Hippocampal formation (tissue), 2 donors: ENCODE results near the gene NT5E.
"Not testable (repeated sequence)": the region's sequence is repeated elsewhere in the genome, so short reads cannot be mapped to it uniquely, and the experiment has no call there.

Experiments used
- DNase-seq, 2 donors: peaks; one replicate each; lab custom pipeline; 2025; lab: John Stamatoyannopoulos, UW

Gene NT5E

DNA sequence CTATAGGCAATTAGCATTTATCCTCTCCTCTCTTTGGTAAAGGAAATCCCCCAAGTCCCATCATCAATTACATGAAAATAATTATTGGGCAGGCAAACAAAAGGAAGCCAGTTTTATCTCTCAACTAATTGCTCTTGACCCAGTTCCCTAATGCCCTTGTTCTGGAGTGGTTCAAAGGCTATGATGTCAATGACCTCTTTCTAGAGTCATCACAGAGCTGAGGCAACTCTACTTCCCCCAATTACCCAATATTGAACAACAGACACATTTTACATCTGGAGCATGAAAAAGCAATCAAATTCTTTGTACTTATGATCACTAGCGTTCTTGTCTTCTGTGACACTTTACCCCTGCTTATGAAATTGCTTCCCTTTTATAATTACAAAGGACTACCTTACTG, 43.5 kb downstream of the NT5E start:
- DNase-seq, result no peak

DNA sequence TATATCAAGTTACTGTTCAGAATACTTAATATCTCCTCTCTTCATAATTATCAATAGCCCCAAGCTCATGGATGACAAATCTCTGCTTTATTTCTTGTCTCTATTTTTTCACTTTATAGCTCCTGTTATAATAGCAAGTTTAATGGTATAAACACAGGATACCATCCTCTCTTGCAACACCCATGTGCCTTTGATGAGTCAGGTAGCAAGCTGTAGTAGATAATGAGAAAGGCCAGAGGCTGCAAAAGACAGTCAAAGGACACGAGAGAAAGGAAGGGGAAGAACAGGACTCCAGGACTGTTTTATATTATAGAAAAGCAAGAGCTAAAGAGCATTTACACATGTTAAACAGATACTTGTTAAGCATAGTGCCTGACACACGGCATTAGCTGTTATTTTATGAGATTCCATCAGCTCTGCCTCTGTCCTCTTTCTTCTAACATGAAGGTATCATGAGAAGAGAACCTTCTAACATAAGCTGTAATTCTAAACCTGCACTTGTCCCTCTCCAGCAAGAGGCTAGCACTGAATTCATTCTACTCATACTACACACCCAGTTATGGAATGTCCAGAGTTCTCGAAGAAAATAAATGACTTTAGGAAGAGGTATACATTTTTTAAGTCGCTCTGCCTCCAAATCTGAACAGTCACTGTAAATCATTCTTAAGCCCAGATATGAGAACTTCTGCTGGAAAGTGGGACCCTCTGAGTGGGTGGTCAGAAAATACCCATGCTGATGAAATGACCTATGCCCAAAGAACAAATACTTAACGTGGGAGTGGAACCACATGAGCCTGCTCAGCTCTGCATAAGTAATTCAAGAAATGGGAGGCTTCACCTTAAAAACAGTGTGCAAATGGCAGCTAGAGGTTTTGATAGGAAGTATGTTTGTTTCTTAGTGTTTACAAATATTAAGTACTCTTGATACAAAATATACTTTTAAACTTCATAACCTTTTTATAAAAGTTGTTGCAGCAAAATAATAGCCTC, 45.0 kb downstream of the NT5E start:
- DNase-seq, result no peak

DNA sequence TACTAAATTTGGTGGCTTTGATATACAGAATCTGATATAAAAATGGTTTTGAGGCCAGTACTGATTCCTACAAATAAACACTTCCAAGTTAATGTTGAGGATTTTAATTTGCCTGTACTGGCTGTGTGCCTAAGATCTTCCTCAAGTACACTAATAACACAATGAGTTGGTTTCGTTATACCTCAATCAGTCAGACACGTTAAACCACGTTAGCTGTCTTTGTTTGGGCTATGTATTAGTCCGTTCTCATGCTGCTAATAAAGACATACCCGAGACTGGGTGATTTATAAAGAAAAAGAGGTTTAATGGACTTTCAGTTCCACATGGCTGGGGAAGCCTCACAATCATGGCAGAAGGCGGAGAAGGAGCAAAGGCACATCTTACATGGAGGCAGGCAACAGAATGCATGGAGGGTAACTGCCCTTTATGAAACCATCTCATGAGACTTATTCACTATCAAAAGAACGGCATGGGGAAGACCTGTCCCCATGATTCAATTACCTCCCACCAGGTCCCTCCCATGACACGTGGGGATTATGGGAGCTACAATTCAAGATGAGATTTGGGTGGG, 46.2 kb downstream of the NT5E start:
- DNase-seq, result no peak

DNA sequence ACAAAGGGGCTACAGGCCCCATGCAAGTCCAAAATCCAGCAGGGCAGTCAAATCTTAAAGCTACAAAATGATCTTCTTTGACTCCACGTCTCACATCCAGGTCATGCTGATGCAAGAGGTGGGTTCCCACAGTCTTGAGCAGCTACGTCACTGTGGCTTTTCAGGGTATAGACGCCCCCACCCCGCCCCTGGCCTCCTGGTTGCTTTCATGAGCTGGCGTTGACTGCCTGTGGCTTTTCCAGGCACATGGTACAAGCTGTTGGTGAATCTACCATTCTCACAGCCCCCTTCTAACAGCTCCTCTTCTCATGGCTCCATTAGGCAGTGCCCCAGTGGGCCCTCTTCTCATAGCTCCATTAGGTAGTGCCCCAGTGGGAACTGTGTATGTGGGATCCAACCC, 47.0 kb downstream of the NT5E start:
- DNase-seq, result no peak

DNA sequence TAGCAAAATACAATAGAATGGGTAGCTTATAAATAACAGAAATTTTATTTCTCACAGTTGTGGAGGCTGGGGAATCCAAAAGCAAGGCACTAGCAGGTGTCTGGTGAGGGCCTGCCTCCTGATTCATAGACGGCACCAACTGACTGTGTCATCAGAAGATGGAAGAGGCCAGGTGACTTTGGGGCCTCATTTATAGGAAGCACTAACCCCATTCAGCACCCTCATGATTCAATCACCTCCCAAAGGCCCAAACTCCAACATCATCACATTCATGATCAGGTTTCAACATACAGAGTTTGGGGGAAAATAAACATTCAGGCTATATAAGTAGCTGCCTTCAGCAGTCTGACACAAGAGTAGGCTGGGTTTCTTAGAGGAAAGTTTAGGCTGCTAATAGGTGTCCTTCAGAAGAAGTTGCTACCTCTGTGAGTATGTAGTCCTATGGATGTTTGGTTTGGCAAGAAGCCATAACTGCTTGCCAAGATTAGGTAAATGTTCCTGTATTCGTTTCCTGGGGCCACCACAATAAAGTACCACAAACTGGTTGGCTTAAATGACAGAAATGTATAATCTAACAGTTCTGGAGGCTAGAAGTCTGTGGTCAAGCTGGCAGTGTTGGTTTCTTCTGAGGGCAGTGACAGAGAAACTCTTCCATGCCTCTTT, 48.8 kb downstream of the NT5E start:
- DNase-seq, result no peak

DNA sequence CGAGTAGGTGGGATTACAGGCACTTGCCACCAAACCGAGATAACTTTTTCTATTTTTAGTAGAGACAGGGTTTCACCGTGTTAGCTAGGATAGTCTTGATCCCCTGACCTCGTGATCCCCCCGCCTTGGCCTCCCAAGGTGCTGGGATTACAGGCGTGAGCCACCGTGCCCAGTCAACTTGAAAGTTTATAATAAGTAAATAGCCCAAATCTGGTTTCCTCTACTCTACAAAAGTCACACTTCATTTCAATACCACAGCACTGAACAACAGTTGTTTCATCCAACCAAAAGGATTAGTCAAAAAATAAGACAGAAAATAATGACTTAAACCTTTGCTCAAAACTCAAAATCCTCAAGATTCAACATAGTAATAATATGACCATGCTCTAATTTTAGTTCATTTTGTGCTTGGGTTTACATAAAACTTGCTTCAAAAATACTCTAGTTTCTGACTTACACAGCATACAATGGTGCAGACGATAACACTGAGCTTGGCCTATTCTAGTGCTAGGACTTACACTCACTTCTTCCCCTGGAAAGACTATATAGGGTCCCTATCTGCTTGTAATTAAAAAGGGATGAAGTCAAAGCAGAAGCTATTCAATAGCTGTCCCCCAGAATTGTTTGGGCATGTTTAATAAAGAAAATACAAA, 56.7 kb downstream of the NT5E start:
- no peak for DNase-seq

DNA sequence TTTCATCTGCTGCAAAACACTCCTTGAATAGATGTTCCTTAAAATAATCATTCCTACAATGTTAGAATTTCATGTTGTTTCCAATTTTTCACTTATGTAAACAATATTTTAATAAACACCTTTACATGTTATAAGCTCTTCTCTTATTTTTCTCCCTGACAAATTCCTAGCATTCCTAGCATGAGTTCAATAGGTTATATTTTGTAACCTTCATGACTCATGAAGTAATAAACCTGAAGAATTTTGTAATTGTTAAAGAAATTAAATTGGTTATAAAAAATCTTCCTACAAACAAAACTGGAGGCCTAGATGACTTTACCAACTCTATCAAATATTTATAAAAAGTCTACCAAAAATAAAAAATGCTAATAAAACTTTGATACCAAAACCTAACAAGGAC, 66.3 kb downstream of the NT5E start:
- no peak for DNase-seq

DNA sequence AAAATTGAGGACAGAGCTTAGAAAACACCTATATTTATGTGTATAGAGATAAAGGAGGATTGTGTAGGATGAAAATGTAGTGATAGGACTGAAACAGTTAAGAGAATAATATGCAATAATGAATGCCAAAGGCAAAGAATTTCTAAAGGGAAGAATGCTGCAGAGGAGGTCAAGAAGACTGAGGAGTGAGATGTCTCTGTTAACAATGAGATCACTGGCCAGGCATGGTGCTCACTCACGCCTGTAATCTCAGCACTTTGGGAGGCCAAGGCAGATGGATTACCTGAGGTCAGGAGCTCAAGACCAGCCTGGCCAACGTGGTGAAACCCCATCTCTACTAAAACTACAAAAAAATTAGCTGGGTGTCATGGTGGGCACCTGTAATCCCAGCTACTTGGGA, 74.4 kb downstream of the NT5E start:
- not testable (repeated sequence) for DNase-seq

DNA sequence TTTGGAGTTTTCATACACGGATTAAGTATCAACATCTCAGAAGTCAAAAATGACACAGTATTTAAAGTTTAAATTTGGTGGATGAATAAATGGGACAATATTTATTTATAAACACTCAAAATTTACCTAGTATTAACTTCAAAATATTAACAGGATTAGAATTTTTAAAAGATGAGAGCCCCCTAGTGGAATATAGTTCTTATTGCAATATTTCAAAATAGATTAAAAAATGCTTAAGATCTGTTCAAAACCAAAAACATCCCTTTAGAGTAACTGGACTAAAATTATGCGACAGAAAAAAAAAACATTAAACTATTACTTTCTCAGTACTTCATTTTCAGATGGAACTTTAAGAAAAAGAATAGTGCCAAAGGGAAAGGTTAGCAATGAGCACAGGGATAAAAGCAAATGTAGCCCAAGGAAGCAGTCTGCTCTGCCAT, 87.2 kb downstream of the NT5E start:
- DNase-seq, result peak in 1 of 2 donors; percentile 12

DNA sequence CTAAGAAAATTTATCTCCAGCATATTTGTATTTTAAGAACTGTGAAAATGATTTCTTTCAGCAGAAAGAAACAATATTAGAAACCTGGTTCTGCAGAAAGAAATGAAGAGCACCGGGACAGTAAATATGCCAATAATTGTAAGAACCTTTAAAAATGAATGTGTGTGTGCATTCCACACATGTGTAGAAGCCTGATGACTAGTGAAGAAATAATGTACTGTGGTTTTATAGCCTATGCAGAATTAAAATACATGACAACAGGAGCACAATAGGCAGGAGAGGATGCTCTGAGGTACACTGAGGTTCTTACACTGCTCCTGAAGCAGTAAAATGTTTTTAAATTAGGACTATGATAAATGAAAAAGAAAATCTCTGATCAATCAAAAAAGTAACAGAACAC, 94.9 kb downstream of the NT5E start:
- DNase-seq, result no peak
